ENCODE results near the gene FIBIN.

DNA sequence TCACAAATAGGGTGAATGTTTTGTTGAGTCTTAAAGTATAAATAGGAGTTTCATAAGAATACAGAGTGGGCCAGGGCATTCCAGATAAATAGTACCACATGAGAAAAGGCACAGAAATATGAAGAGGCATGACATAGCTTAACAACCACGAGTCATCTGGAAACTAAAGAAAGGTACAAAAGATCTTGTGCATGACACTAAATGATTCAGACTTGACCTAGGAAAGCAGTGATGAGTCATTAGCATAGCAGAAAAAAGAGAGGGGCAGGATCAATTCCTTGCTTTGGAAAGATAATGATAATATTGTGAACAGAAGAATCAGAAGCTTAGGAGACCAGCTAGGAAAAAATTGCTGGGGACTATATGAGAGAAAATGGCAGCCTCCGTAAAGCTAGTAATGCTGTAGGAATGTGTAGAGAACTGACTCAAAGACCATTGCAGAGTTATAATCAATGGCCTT, 47.6 kb upstream of the FIBIN start:
- TF ChIP-seq, protein P1, sequence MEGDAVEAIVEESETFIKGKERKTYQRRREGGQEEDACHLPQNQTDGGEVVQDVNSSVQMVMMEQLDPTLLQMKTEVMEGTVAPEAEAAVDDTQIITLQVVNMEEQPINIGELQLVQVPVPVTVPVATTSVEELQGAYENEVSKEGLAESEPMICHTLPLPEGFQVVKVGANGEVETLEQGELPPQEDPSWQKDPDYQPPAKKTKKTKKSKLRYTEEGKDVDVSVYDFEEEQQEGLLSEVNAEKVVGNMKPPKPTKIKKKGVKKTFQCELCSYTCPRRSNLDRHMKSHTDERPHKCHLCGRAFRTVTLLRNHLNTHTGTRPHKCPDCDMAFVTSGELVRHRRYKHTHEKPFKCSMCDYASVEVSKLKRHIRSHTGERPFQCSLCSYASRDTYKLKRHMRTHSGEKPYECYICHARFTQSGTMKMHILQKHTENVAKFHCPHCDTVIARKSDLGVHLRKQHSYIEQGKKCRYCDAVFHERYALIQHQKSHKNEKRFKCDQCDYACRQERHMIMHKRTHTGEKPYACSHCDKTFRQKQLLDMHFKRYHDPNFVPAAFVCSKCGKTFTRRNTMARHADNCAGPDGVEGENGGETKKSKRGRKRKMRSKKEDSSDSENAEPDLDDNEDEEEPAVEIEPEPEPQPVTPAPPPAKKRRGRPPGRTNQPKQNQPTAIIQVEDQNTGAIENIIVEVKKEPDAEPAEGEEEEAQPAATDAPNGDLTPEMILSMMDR (conservative IDR thresholded peaks at IDR 0.05 in 1 of 2, IDR thresholded peaks at IDR 0.05 in 1 of 2; ENCODE audit: extremely low read depth in 1 of 2, insufficient read depth in 1 of 2, low read depth in 1 of 2, low read length in 2 of 2): no peak
- TF ChIP-seq EZH2 (IDR thresholded peaks at IDR 0.05; ENCODE audit: borderline replicate concordance, low read length): no peak

All from mammary epithelial cell (primary cell).